Uterus (tissue), 2 donors: Measurements from ENCODE around the gene FKTN.

Experiments
- POLR2A ChIP-seq, 2 donors: fragments of 450-650 bp; IDR thresholded peaks; one replicate each; pipeline ENCODE4 v1.6.1; 2016; ENCODE audit warnings: antibody characterized with exemption in 2 of 2, mild to moderate bottlenecking in 1 of 2, moderate library complexity in 1 of 2
- TF ChIP-seq, protein P1 (sequence below), 4 experiments: fragments of 200-600 bp in 2 of 4; fragments of 450-650 bp in 2 of 4; sonication (generic) in 2 of 4; IDR thresholded peaks; one replicate each; pipeline ENCODE4 v1.5.1; 2016 to 2019; ENCODE audit warnings: antibody characterized with exemption in 4 of 4, mild to moderate bottlenecking in 2 of 4, moderate library complexity in 1 of 4

DNA sequence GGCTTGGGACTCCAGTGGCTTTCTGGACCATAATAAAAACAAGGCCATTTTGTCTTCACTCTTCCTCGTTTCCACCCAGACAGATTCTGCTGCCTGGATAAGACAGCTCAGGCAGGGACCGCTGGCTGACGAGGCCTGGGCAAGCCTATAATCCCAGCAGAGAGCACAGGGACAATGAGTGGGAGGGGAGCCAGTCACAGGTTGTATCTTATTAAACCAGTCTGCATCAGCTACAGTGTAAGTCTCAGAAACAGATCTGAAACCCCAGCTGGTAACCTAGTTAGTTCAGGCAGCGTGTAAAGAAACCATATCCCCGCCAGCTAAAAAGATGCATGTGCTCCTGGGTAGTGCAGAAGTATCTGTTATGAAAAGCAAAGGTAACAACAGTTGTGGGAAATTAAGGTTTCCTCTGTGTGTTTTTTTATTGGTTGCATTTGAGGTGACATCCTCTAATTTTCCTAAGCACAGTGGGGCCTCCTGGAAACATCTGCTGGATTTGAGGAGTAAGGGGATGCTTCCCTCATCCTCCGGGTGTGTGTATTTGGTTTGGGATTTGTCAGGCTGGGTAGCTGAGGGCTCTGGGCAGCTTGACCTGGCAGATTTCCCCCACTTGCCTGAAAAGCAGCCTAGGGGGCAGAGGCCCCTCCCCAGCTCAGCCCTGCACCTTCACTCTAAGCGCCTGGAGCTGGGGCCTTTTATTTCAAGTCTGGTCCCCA lies 89.1 kb downstream of the FKTN start:
- TF ChIP-seq, protein P1, sequence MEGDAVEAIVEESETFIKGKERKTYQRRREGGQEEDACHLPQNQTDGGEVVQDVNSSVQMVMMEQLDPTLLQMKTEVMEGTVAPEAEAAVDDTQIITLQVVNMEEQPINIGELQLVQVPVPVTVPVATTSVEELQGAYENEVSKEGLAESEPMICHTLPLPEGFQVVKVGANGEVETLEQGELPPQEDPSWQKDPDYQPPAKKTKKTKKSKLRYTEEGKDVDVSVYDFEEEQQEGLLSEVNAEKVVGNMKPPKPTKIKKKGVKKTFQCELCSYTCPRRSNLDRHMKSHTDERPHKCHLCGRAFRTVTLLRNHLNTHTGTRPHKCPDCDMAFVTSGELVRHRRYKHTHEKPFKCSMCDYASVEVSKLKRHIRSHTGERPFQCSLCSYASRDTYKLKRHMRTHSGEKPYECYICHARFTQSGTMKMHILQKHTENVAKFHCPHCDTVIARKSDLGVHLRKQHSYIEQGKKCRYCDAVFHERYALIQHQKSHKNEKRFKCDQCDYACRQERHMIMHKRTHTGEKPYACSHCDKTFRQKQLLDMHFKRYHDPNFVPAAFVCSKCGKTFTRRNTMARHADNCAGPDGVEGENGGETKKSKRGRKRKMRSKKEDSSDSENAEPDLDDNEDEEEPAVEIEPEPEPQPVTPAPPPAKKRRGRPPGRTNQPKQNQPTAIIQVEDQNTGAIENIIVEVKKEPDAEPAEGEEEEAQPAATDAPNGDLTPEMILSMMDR (IDR thresholded peaks at IDR 0.05): no peak
- TF ChIP-seq POLR2A (IDR thresholded peaks at IDR 0.05): no peak
